Stimulated activated CD4-positive, alpha-beta T cell treated with anti-CD3 and anti-CD28 coated beads, Interleukin-15, amount 100 ng/mL, for 48 hours (primary cell): Measurements from ENCODE around the gene AGRN.
A peak's percentile ranks its signal among the peaks of the same experiment; 100 is the strongest.
"Not testable (repeated sequence)": the region's sequence is repeated elsewhere in the genome, so short reads cannot be mapped to it uniquely, and the experiment has no call there.

Experiments used
- DNase-seq, 2 donors: peaks; one replicate each; pipeline ENCODE4 v3.0.0-alpha.2; 2020; ENCODE audit warnings: low read depth in 2 of 2

AGRN gene

GRCh38 chr1:1000357-1001056, 19.4 kb upstream of the AGRN start:
- DNase-seq, result peak in 1 of 2 donors; percentile 48

GRCh38 chr1:1001057-1001783, 18.7 kb upstream of the AGRN start:
- DNase-seq, result no peak

- DNase-seq, result no peak
Observed at GRCh38 chr1:1003618-1004419, 16.1 kb upstream of the AGRN start.

GRCh38 chr1:1004420-1004779, 15.5 kb upstream of the AGRN start:
- DNase-seq, result no peak

GRCh38 chr1:1004780-1005697, 14.9 kb upstream of the AGRN start:
- no peak for DNase-seq

- DNase-seq, result no peak
Observed at GRCh38 chr1:1005774-1006304, 14.1 kb upstream of the AGRN start.

GRCh38 chr1:1006305-1007159, 13.4 kb upstream of the AGRN start:
- DNase-seq, result no peak

- not testable (repeated sequence) for DNase-seq
Observed at GRCh38 chr1:1010131-1010530, 9.8 kb upstream of the AGRN start.

- DNase-seq, result no peak
Observed at GRCh38 chr1:1011396-1011949, 8.4 kb upstream of the AGRN start.

- DNase-seq, result not testable (repeated sequence)
Observed at GRCh38 chr1:1012736-1013104, 7.2 kb upstream of the AGRN start.

GRCh38 chr1:1013105-1013921, 6.6 kb upstream of the AGRN start, which contains the start of gene ISG15:
TSS of gene ISG15 (plus strand) at chr1:1013497. CDS start at chr1:1013574, 77 bp downstream.
- peak; percentile 70 to 81 for DNase-seq

GRCh38 chr1:1013922-1014648, 5.8 kb upstream of the AGRN start:
- DNase-seq, result no peak

- DNase-seq, result no peak
Observed at GRCh38 chr1:1014799-1015681, 4.9 kb upstream of the AGRN start.

GRCh38 chr1:1017397-1018320, 2.3 kb upstream of the AGRN start:
- not testable (repeated sequence) for DNase-seq

GRCh38 chr1:1018321-1018685, 1.6 kb upstream of the AGRN start:
- DNase-seq, result not testable (repeated sequence)
